Measurements from ENCODE around the gene CCDC117. TPM values are rescaled to one million over a fixed set of nuclear protein-coding genes. Genes with fewer than 3 reads are reported as not detected.

CCDC117 gene
- total RNA-seq, 1 experiment from 2014 or later = 40.0 TPM

DNA sequence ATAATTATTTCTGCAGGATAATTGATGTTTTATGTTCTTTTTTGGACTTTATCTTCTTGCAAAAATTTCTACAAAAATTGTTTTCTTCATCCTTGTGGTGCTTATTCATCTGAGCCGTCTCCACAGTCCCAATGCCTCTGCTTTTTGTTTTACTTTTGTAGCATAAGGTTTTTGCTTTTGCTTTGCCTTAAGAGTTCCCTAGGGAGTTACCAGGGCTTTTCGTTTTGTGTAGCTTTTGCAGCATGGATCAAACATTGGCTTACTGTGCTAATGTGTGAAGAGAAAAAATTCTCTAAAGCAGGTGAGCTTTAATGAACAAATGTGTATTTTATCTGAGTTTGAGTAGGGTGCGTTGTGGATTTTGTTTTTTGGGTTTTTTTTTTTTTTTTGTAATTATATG, 16.1 kb downstream of the CCDC117 start:
- Mint-ChIP-seq H3K4me3 (no peak overlapping the region), H3K27ac (no peak overlapping the region; a peak in 1 of 7 replicates), H3K36me3 (ENCODE audit: insufficient read depth in 1 of 3, low read depth in 3 of 3) (peaks cover 23 to 54% (median 54%) of the 10 kb centered on the region in 3 experiments; a peak in 6 of 7 replicates), H3K9me3 (no peaks in the 10 kb centered on the region; a peak in 1 of 5 replicates), H3K27me3 (ENCODE audit: low read depth) (no peaks in the 10 kb centered on the region), H3K4me1 (no peaks in the 10 kb centered on the region)
- H3K14ac ChIP-seq (ENCODE audit: insufficient read depth, low read length) = no peak overlapping the region
- no peak overlapping the region for H3K18ac ChIP-seq (ENCODE audit: insufficient read length, low read depth, low read length)
- H3K27ac ChIP-seq (ENCODE audit: insufficient read length, low read depth, low read length) = no peak overlapping the region
- H2AFZ ChIP-seq (ENCODE audit: low read length) = no peak overlapping the region
- no peak overlapping the region for H4K5ac ChIP-seq (ENCODE audit: insufficient read length, low read depth, low read length)
- H3K56ac ChIP-seq (ENCODE audit: insufficient read length, low read depth, low read length) = no peak overlapping the region
- no peak overlapping the region for H3K4ac ChIP-seq (ENCODE audit: low read depth, low read length)
- no peaks in the 10 kb centered on the region for H3K27me3 ChIP-seq (ENCODE audit: insufficient read depth, low read length)
- TF ChIP-seq, protein P1, sequence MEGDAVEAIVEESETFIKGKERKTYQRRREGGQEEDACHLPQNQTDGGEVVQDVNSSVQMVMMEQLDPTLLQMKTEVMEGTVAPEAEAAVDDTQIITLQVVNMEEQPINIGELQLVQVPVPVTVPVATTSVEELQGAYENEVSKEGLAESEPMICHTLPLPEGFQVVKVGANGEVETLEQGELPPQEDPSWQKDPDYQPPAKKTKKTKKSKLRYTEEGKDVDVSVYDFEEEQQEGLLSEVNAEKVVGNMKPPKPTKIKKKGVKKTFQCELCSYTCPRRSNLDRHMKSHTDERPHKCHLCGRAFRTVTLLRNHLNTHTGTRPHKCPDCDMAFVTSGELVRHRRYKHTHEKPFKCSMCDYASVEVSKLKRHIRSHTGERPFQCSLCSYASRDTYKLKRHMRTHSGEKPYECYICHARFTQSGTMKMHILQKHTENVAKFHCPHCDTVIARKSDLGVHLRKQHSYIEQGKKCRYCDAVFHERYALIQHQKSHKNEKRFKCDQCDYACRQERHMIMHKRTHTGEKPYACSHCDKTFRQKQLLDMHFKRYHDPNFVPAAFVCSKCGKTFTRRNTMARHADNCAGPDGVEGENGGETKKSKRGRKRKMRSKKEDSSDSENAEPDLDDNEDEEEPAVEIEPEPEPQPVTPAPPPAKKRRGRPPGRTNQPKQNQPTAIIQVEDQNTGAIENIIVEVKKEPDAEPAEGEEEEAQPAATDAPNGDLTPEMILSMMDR (conservative IDR thresholded peaks at IDR 0.05) = no peak
- no peak overlapping the region for H2BK12ac ChIP-seq (ENCODE audit: insufficient read length, low read depth, low read length)
- H3T11ph ChIP-seq (ENCODE audit: low read length) = no peak overlapping the region
- H4K8ac ChIP-seq (replicated peaks; ENCODE audit: insufficient read length, low read depth, low read length) = no peak overlapping the region
- no peak overlapping the region for H3K9ac ChIP-seq (ENCODE audit: extremely low read depth, insufficient read length, low read length)
- no peak overlapping the region for H2BK20ac ChIP-seq (ENCODE audit: low read depth, low read length, poor library complexity, severe bottlenecking)
- H2AK5ac ChIP-seq (ENCODE audit: insufficient read length, low read length) = no peak overlapping the region
- no peaks in the 10 kb centered on the region for H4K20me1 ChIP-seq (ENCODE audit: control insufficient read depth, insufficient read depth, insufficient read length)
- WGBS (ENCODE audit: extremely low coverage, insufficient read length, low lambda C conversion rate) = 100% methylated on average over 1 of the region's 3 CpGs
- H4K91ac ChIP-seq (ENCODE audit: insufficient read length, low read depth, low read length) = no peak overlapping the region
- H3K9me3 ChIP-seq (ENCODE audit: control insufficient read depth, low read depth, low read length) = no peaks in the 10 kb centered on the region
- no peak overlapping the region for H2BK120ac ChIP-seq (ENCODE audit: low read depth, low read length, poor library complexity, severe bottlenecking)
- no peaks in the 10 kb centered on the region for H3K4me1 ChIP-seq (ENCODE audit: insufficient read depth, low read length)
- no peaks in the 10 kb centered on the region for H3K23me2 ChIP-seq (ENCODE audit: insufficient read length, low read depth, low read length, poor library complexity, severe bottlenecking)
- no peaks in the 10 kb centered on the region for H3K79me2 ChIP-seq (ENCODE audit: insufficient read depth, low read length)
- no peaks in the 10 kb centered on the region for H3K79me1 ChIP-seq (ENCODE audit: insufficient read depth, low read depth, low read length, poor library complexity, severe bottlenecking)
- H2BK5ac ChIP-seq (ENCODE audit: insufficient read length, low read length) = no peak overlapping the region
- no peak overlapping the region for H3K4me2 ChIP-seq (ENCODE audit: insufficient read depth, insufficient read length, low read length)
- no peak overlapping the region for H2BK15ac ChIP-seq (ENCODE audit: low read depth, low read length)
- DNase-seq = no peak
- H3K23ac ChIP-seq (ENCODE audit: insufficient read length, low read depth, low read length) = no peak overlapping the region

All from H9 (cell line).